Central memory CD4-positive, alpha-beta T cell (primary cell): ENCODE data around the gene EMC7.
"Not testable (repeated sequence)": the region's sequence is repeated elsewhere in the genome, so short reads cannot be mapped to it uniquely, and the experiment has no call there.

Source experiments
- DNase-seq: peaks from one replicate; pipeline ENCODE4 v3.0.0; 2022
- total RNA-seq, 3 experiments: gene quantifications; one replicate each; lab custom pipeline; 2026; lab: John Stamatoyannopoulos, UW

Gene EMC7
- total RNA-seq, result 14.5 to 63.0 (median 24.6) reads per million in 3 experiments

DNA sequence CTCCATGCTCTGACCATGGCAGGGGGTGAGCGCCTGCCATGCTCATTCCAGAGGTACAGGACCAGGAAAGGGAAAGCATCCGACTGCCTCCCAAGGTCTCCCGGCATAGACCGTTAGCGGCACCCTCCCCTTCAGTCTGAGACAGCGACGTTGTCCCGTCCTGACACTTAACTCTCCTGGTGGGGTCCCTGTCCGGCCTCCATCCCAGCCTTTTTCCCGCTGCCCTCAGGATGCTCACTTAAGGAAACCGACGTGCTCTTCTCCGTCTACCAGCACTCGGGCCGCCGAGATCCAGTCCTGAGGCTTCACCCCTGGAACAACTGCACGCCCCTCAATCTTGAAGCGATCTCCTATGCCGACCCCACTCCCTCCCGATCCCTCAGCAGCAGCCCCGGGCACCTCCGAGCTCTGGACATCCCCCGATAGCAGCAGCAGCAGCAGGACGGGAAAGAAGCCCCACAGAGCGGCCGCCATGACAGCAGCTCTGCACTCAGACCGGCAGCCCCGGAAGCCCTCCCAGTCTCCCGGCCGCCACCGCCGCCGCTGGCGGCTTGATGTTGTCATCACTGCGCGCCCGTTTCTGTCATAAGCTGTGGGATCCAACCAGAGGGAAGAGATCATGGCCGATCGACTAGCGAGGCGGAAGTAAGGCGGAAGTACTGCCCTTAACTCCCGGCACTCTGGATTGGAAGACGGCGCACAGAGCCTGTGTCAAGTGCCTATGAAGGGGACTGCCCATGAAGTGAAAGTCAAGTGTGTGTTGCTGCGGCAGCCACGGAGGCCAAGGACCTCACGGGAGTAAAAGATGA, at the start of gene EMC7, which contains the start of gene PGBD4:
Gene EMC7 (minus strand): TSS at position 497 of the 809 bp plus-strand sequence. CDS start 23 bp downstream, at position 474.
Gene PGBD4 (plus strand): TSS at position 718 of the 809 bp plus-strand sequence. CDS start 449 bp downstream, outside the sequence.
- DNase-seq, result peak; percentile 99

- DNase-seq, result no peak
Measured at GRCh38 chr15:34147371-34148140, 45.9 kb upstream of the EMC7 start.

- DNase-seq, result no peak
Measured at GRCh38 chr15:34133511-34133910, 31.8 kb upstream of the EMC7 start.

DNA sequence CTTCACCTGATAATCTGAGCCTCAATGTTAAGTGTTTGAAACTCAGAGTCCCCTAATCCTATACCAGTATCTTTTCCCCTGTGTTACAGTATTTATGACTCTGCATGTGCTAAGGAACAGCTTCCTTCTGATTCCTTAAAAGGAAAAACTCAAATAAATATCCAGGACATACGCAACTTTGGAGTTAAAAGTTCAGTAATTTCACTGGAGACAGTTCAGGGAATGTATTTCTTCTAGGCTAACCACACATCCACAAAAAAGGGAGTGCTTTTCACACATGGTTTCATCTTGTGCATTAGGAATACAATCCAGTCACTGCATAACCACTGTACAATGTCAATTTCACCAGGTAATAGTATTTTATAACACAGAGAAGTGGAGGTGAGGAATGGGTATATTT, 31.2 kb upstream of the EMC7 start:
- no peak for DNase-seq

DNA sequence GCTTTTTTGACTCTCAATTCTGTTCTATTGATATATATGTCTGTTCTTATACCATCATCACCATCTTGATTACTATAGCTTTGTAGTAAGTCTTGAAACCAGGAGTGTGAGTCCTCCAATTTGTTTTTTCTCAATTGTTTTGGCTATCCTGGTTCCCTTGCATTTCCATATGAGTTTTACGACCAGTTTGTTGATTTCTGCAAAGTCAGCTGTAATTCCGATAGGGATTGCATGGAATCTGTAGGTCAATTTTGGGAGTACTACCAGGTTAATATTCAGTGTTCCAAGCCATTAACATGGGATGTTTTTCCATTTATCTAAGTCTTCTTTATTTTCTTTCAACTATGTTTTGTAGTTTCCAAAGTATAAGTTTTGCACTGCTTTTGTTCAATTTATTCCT, 27.2 kb upstream of the EMC7 start:
- DNase-seq, result no peak

GRCh38 chr15:34126522-34126921, 24.9 kb upstream of the EMC7 start:
- DNase-seq, result no peak

GRCh38 chr15:34125945-34126344, 24.3 kb upstream of the EMC7 start:
- no peak for DNase-seq

DNA sequence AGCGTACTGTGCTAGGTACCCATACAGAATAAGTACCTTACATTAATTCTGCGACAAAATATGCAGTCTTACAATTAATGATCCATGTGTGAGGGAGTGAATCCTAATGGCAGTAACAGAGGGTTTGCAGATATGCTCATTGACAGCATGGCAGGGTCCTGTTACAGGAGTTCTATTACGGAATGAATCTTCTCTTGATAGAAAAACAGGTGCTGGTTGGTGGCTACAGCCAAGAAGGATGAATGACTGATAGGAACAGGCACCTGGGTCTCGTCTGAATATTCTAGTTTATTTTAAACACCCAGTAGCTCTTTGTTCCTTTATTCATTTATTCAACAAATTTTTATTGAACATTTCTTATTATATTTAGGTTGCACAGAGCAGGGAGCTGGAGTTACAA, 23.0 kb upstream of the EMC7 start:
- DNase-seq, result no peak

DNA sequence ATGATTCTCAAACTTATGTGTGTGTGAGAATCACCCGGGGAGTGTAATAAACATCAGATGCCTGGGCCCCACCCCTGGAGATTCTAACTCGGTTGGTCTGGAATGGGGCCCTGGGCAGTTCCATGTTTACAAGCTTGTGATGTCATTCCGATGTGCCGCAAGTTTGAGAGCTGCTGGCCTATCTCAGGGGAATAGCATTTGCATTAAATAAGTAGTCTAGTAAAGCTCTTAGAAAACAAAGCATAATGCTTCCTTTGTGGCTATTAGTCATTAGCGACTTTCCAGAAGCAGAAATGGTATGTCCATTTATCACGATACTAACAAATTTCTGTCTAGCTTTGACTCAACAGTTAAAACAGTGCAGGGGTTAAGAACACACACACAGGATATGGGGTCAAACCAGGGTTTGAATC, 21.1 kb upstream of the EMC7 start:
- no peak for DNase-seq

DNA sequence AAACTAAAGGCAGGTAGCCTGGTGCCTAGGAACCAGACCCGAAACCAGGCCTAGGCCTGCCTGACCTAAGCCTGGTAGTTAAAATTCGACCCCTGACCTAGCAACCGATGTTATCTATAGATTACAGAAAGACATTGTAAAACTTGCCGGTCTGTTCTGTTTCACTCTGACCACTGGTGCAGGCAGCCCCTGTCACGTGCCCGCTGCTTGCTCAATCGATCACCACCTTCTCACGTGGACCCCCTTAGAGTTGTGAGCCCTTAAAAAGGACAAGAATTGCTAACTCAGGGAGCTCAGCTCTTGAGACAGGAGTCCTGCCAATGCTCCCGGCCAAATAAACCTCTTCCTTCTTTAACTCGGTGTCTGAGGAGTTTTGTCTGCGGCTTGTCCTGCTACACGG, 20.1 kb upstream of the EMC7 start:
- DNase-seq, result not testable (repeated sequence)

GRCh38 chr15:34120420-34120819, 18.8 kb upstream of the EMC7 start:
- not testable (repeated sequence) for DNase-seq

- DNase-seq, result no peak
Measured at GRCh38 chr15:34119291-34119690, 17.6 kb upstream of the EMC7 start.

DNA sequence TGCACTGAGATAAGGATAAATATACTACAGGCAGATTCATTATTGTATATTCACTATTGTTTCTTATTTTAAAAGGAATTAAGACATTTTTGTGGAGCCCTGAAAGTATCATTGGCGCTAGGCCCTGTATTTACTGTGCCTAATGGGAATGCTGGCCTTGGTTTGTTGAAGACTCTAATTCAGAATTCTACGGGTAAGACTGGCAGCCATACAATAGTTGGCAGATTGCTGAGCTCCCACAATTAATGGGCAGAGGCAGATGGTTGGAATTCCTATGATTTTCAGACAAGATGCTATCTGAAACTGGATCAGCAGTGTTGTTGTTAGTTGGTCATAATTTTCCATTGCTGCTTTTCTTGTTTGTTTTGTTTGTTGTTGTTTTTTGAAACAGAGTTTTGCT, 15.0 kb upstream of the EMC7 start:
- DNase-seq, result no peak

- no peak for DNase-seq
Measured at GRCh38 chr15:34114739-34115138, 13.1 kb upstream of the EMC7 start.

DNA sequence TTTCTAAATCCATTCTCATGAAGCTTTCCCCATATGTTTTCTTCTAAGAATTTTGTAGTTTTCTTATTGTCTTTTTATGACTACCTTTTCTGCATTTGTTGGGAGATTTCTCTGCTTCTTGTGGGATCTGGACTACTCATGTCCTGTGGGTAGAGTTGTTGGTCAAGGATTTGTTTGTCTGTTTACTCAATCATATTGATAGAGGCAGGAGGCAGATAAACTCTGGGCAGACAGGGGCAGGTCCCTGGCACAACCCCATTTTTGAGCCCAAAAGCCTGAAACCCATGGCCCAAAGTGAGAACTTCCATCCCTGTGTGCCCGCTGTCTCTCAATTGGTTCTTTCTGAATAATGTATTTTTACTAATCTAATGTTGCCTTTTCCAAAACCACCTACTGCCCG, 12.6 kb upstream of the EMC7 start:
- DNase-seq, result no peak

DNA sequence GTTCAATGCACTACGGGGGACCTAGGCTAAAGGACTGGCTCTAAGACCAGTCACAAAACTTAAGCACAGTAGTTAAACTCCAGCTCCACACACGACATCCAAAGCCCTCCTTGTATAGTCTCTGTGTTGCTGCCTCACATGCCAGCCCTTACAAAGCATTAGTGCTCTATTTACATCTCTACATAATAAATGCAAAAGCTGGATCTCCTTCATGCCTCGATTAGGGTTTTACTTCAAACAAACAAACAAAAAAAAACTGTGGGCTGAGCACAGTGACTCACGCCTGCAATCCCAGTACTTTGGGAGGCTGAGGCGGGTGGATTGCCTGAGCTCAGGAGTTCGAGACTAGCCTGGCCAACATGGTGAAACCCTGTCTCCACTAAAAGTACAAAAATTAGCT, 9.8 kb upstream of the EMC7 start:
- DNase-seq, result no peak

- DNase-seq, result no peak
Measured at GRCh38 chr15:34109797-34110663, 8.4 kb upstream of the EMC7 start.

DNA sequence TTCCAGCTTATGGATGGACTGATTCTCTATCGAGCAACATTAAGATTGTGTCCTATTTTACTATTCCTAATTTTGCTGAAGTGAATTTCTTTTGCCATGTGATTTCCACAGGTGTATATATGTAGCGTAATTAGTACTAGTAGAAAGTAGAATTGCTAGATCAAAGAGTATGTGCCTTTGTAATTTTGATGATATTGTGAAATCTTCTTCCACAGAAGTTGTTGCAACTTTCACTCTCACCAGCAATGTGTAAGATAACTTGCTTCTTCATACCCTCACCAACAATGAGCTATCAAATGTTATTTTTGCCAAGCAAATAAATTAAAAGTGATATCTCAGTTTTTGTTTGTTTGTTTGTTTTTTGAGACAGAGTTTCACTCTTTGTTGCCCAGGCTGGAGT, 5.7 kb upstream of the EMC7 start:
- no peak for DNase-seq

DNA sequence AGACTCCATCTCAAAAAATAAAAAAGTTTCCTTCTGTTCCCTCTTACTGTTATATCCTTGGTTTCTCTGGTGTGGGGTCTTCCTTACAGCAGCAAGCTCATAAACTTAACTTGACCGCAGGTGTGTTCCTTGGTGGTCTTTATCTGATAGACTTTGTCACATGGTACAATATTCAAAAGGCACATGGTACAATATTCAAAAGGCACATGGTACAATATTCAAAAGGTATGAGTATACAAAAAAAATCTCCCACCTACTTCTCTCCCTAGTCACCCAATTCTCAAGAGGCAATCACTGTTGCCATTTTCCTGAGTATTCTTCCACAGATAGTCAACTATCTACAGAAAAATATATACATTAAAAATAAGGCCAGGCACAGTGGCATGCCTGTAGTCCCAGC, 4.8 kb upstream of the EMC7 start:
- DNase-seq, result no peak

DNA sequence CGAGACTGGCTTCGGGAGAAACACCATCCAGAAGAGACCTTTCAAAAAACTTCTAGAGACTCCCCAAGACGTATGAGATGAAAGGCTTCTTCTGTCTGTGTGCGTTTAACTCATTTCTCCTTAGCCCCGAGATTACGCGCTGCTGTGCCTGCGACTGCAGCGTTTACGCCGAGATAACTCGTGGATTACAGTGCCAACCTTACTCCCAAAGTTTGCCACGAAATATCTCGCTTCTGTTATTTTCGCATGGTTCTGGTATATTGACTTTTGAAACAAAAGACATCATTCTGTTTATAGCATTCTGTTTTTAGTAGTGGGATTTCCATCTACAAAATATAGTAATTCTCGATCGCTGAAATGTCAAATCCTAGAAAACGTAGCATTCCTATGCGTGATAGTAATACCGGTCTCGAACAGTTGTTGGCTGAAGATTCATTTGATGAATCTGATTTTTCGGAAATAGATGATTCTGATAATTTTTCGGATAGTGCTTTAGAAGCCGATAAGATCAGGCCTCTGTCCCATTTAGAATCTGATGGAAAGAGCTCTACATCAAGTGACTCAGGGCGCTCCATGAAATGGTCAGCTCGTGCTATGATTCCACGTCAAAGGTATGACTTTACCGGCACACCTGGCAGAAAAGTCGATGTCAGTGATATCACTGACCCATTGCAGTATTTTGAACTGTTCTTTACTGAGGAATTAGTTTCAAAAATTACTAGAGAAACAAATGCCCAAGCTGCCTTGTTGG, 688 bp upstream of the EMC7 start:
- no peak for DNase-seq

DNA sequence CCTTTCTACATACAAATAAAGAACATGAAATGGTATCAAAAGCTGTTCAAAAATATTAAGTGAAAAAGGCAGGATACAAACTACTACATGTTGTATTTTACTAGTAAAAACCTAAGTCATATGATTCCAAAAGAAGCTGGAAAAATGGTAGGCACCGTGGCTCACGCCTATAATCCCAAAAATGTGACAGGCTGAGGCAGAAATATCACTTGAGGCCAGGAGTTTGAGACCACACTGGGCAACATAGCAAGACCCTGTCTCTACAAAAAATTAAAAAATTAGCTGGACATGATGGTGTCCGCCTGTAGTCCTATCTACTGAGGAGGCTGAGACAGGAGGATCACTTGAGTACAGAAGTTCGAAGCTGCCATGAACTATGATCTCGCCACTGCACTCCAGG, 1.7 kb downstream of the EMC7 start:
- no peak for DNase-seq

GRCh38 chr15:34085746-34086145, 15.9 kb downstream of the EMC7 start:
- no peak for DNase-seq
